CD8-positive, alpha-beta memory T cell (primary cell): Measurements from ENCODE around the gene ELOF1. TPM values are rescaled to one million over a fixed set of nuclear protein-coding genes. Genes with fewer than 3 reads are reported as not detected.
A peak's percentile ranks its signal among the peaks of the same experiment; 100 is the strongest.

Source experiments
- CTCF ChIA-PET: fragments of 350-600 bp; sonication (Branson Sonifier 250); formaldehyde crosslinking; loops from one replicate; lab custom pipeline; 2021; ENCODE audit warnings: antibody characterized with exemption; lab: Charles Lee
- POLR2A ChIA-PET: fragments of 350-600 bp; sonication (Branson Sonifier 250); formaldehyde crosslinking; loops from one replicate; lab custom pipeline; 2021; ENCODE audit warnings: antibody characterized with exemption; lab: Charles Lee
- DNase-seq, 5 donors: peaks; one replicate each; pipeline versions ENCODE4 v3.0.0 to v3.0.0-alpha.2; 2020 to 2022; ENCODE audit warnings: mixed read lengths in 1 of 5
- H3K27ac ChIP-seq: one replicate; pipeline ENCODE4 v1.7.0; 2013; ENCODE audit warnings: low read depth, mild to moderate bottlenecking, low read length, moderate library complexity
- H3K27me3 ChIP-seq: 2 replicates; pipeline ENCODE4 v1.7.0; 2013; ENCODE audit warnings: low read length, mild to moderate bottlenecking; ENCODE audit not compliant: insufficient read depth, poor library complexity, severe bottlenecking
- H3K36me3 ChIP-seq: 2 replicates; pipeline ENCODE4 v1.7.0; 2013; ENCODE audit warnings: mild to moderate bottlenecking, low read length, moderate library complexity; ENCODE audit not compliant: insufficient read depth
- H3K4me1 ChIP-seq: 2 replicates; pipeline ENCODE4 v1.7.0; 2013; ENCODE audit warnings: mild to moderate bottlenecking, low read length, moderate library complexity; ENCODE audit not compliant: insufficient read depth
- H3K4me3 ChIP-seq: 2 replicates; pipeline ENCODE4 v1.7.0; 2013; ENCODE audit warnings: mild to moderate bottlenecking, low read length
- H3K9me3 ChIP-seq: 2 replicates; pipeline ENCODE4 v1.7.0; 2013; ENCODE audit warnings: mild to moderate bottlenecking, low read length
- H3K27ac Mint-ChIP-seq, 8 donors: one replicate each; pipeline ENCODE4 v1.8.0; 2020 to 2021; ENCODE audit warnings: mixed read lengths in 8 of 8, mild to moderate bottlenecking in 6 of 8, inconsistent platforms in 3 of 8, moderate library complexity in 3 of 8
- H3K27me3 Mint-ChIP-seq, 2 donors: one replicate each; pipeline ENCODE4 v1.8.0; 2020 to 2021; ENCODE audit warnings: mixed read lengths in 2 of 2, mild to moderate bottlenecking in 1 of 2, moderate library complexity in 1 of 2
- H3K36me3 Mint-ChIP-seq, 3 donors: one replicate each; pipeline ENCODE4 v1.8.0; 2020 to 2021; ENCODE audit warnings: mixed read lengths in 3 of 3, inconsistent platforms in 1 of 3, mild to moderate bottlenecking in 1 of 3
- H3K4me1 Mint-ChIP-seq, 3 donors: one replicate each; pipeline ENCODE4 v1.8.0; 2020 to 2021; ENCODE audit warnings: mixed read lengths in 3 of 3, inconsistent platforms in 1 of 3, mild to moderate bottlenecking in 1 of 3
- H3K4me3 Mint-ChIP-seq, 7 donors: one replicate each; pipeline ENCODE4 v1.8.0; 2020 to 2021; ENCODE audit warnings: mixed read lengths in 7 of 7, mild to moderate bottlenecking in 6 of 7, moderate library complexity in 4 of 7, inconsistent platforms in 2 of 7
- H3K9me3 Mint-ChIP-seq, 5 donors: one replicate each; pipeline ENCODE4 v1.8.0; 2020 to 2022; ENCODE audit warnings: mixed read lengths in 5 of 5, mild to moderate bottlenecking in 3 of 5, moderate library complexity in 2 of 5, inconsistent platforms in 1 of 5
- polyA plus RNA-seq: library from polyadenylated mRNA; unstranded; fragments of 300-500 nt; fragmentation: Illumina TruSeq; gene quantifications from one replicate; pipeline ENCODE4 v1.2.3, GENCODE V29; 2021
- total RNA-seq, 2 experiments: library from RNA; stranded (reverse); gene quantifications; one replicate each; pipeline ENCODE4 v1.2.3, GENCODE V29; 2021

The ELOF1 gene
- total and polyA plus RNA-seq, 3 experiments from 2014 or later, result 61.7 to 91.7 (median 62.7) TPM

DNA sequence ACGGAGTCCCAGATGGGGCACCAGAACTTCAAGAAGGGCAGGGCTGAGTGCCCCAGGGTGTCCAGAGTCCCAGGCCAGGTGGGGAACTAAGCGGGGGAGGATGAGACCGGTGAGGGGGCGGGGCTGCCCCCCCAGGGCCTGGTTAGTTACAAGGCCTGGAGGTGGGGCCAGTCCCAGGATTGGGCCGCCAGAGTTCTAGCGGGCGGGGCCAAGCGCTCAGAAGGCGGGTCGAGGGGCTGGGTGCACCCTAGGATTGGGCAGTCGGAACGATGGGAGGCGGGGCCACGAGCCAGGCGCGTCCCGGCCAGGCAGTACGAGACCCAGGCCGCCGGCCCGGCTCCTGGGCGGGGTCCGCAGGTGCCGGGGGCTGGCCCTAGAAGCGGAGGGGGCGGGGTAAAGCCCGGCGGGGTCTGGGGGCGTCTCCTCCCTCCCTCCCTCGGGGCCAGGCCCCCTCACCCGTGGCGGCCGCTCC lies 54.0 kb downstream of the ELOF1 start:
- peak overlapping the region; percentile 96 for H3K27ac ChIP-seq
- Mint-ChIP-seq H3K27me3 (no peaks in the 10 kb centered on the region), H3K27ac (peak overlapping the region; percentile 87 to 95 (median 92)), H3K4me1 (peaks cover 14 to 19% (median 14%) of the 10 kb centered on the region in 3 donors), H3K4me3 (peak overlapping the region; percentile 82 to 99 (median 87)), H3K36me3 (peaks cover 0 to 16% (median 4%) of the 10 kb centered on the region in 3 donors), H3K9me3 (no peaks in the 10 kb centered on the region)
- POLR2A ChIA-PET, result interaction anchor here (1.2 kb wide), 1 partner anchor 23 kb away, joined by 3 read pairs; no protein-coding TSS in a partner anchor
- CTCF ChIA-PET, result interaction anchor here (1.3 kb wide), 1 partner anchor 23 kb away, joined by 3 read pairs; no protein-coding TSS in a partner anchor
- peak overlapping the region; percentile 71 for H3K4me3 ChIP-seq
- peak; percentile 95 to 97 (median 96) for DNase-seq
- H3K36me3 ChIP-seq, result no peaks in the 10 kb centered on the region
- H3K4me1 ChIP-seq, result peaks cover 11% of the 10 kb centered on the region
- H3K9me3 ChIP-seq, result no peaks in the 10 kb centered on the region
- H3K27me3 ChIP-seq, result no peaks in the 10 kb centered on the region

DNA sequence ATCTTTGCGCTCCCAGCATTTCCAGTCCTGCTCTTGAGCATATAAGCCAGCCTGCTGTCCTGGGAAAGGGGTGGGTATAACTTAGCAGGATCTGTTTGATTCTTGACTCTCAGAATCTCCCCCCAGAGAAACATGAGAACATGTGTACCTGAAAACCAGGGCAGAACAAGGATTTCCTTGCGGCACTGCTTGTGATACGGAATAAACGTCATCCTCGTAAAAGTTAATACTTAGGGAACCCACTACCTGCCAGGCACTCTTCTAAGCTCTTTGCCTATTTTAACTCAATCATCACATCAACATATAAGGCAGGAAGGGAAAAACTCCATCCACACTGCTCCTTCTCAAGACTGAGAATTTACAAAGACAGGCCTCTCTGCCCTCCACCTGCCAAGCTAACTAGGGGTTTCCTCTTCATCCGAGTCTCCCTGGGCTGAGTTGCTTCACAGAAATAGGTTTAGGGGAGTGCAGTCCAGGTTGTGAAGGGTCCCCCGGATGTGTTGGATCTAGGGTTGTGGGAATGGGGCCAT lies 54.5 kb downstream of the ELOF1 start:
- Histone ChIP-seq H3K27me3 (no peaks in the 10 kb centered on the region), H3K4me1 (peaks cover 11% of the 10 kb centered on the region), H3K36me3 (no peaks in the 10 kb centered on the region), H3K4me3 (peak overlapping the region; percentile 71), H3K9me3 (no peaks in the 10 kb centered on the region), H3K27ac (peak overlapping the region; percentile 96)
- Mint-ChIP-seq H3K27ac (peak overlapping the region; percentile 87 to 95 (median 92)), H3K4me3 (peak overlapping the region; percentile 82 to 99 (median 87)), H3K36me3 (peaks cover 0 to 19% (median 7%) of the 10 kb centered on the region in 3 donors), H3K27me3 (no peaks in the 10 kb centered on the region), H3K9me3 (no peaks in the 10 kb centered on the region), H3K4me1 (peaks cover 17 to 22% (median 18%) of the 10 kb centered on the region in 3 donors)
- CTCF ChIA-PET, result no interaction called here
- POLR2A ChIA-PET, result no interaction called here
- no peak for DNase-seq

Other genes with a start within 250 kb of the ELOF1 start
- 1 to 10 TPM; 3.2 to 4.5 TPM for gene RAB3D, start 219.6 kb downstream of the ELOF1 start, total RNA-seq
- gene RAB3D, start 219.6 kb downstream of the ELOF1 start, polyA plus RNA-seq, result 3.7 TPM
- gene TMEM205, start 213.0 kb downstream of the ELOF1 start, total RNA-seq, result 10 to 100 TPM; 24.8 to 30.5 TPM
- gene TMEM205, start 213.0 kb downstream of the ELOF1 start, polyA plus RNA-seq, result 75.9 TPM
- gene CCDC159, start 212.7 kb downstream of the ELOF1 start, total RNA-seq, result 10 to 100 TPM; 14.2 to 14.6 TPM
- gene CCDC159, start 212.7 kb downstream of the ELOF1 start, polyA plus RNA-seq, result 30.1 TPM
- gene PLPPR2, start 203.8 kb downstream of the ELOF1 start, total RNA-seq, result 1 to 10 TPM; 2.1 to 2.2 TPM
- gene PLPPR2, start 203.8 kb downstream of the ELOF1 start, polyA plus RNA-seq, result 1.2 TPM
- gene SWSAP1, start 184.6 kb downstream of the ELOF1 start, total RNA-seq, result 1 to 10 TPM; 2.1 to 2.2 TPM
- 7.0 TPM for gene SWSAP1, start 184.6 kb downstream of the ELOF1 start, polyA plus RNA-seq
- 1 to 10 TPM; 3.4 to 3.6 TPM for gene EPOR, start 174.9 kb downstream of the ELOF1 start, total RNA-seq
- 8.0 TPM for gene EPOR, start 174.9 kb downstream of the ELOF1 start, polyA plus RNA-seq
- not detected for gene RGL3, start 139.9 kb downstream of the ELOF1 start, total RNA-seq
- not detected for gene RGL3, start 139.9 kb downstream of the ELOF1 start, polyA plus RNA-seq
- gene ODAD3, start 124.1 kb downstream of the ELOF1 start, total RNA-seq, result under 1 TPM; 0.11 to 0.24 TPM
- gene ODAD3, start 124.1 kb downstream of the ELOF1 start, polyA plus RNA-seq, result not detected
- 100 to 1,000 TPM; 262 to 272 TPM for gene PRKCSH, start 123.6 kb downstream of the ELOF1 start, total RNA-seq
- 60.7 TPM for gene PRKCSH, start 123.6 kb downstream of the ELOF1 start, polyA plus RNA-seq
- not detected for gene ELAVL3, start 78.2 kb downstream of the ELOF1 start, total RNA-seq
- gene ELAVL3, start 78.2 kb downstream of the ELOF1 start, polyA plus RNA-seq, result not detected
- gene ZNF653, start 53.4 kb downstream of the ELOF1 start, total RNA-seq, result 10 to 100 TPM; 12.6 to 13.3 TPM
- 5.1 TPM for gene ZNF653, start 53.4 kb downstream of the ELOF1 start, polyA plus RNA-seq
- gene ECSIT, start 30.1 kb downstream of the ELOF1 start, total RNA-seq, result 10 to 100 TPM; 59.6 to 61.0 TPM
- gene ECSIT, start 30.1 kb downstream of the ELOF1 start, polyA plus RNA-seq, result 31.4 TPM
- gene CNN1, start 20.4 kb downstream of the ELOF1 start, total RNA-seq, result not detected
- gene CNN1, start 20.4 kb downstream of the ELOF1 start, polyA plus RNA-seq, result not detected
- gene ACP5, start 18.4 kb upstream of the ELOF1 start, total RNA-seq, result 1 to 10 TPM; 5.7 TPM
- gene ACP5, start 18.4 kb upstream of the ELOF1 start, polyA plus RNA-seq, result 11.8 TPM
- gene ZNF627, start 38.3 kb upstream of the ELOF1 start, total RNA-seq, result 1 to 10 TPM; 5.7 to 6.2 TPM
- gene ZNF627, start 38.3 kb upstream of the ELOF1 start, polyA plus RNA-seq, result 6.2 TPM
- 1 to 10 TPM; 4.4 to 4.6 TPM for gene ZNF823, start 179.7 kb upstream of the ELOF1 start, total RNA-seq
- 3.6 TPM for gene ZNF823, start 179.7 kb upstream of the ELOF1 start, polyA plus RNA-seq
- gene ZNF441, start 207.8 kb upstream of the ELOF1 start, total RNA-seq, result 1 to 10 TPM; 6.4 to 7.5 TPM
- 5.9 TPM for gene ZNF441, start 207.8 kb upstream of the ELOF1 start, polyA plus RNA-seq
- gene ZNF491, start 239.3 kb upstream of the ELOF1 start, total RNA-seq, result 1 to 10 TPM; 1.1 to 1.3 TPM
- not detected for gene ZNF491, start 239.3 kb upstream of the ELOF1 start, polyA plus RNA-seq